ENCODE data around the gene NT5M. TPM values are rescaled to one million over a fixed set of nuclear protein-coding genes. Genes with fewer than 3 reads are reported as not detected.

Gene NT5M
- total RNA-seq, 1 experiment from 2014 or later, result 10.2 TPM

DNA sequence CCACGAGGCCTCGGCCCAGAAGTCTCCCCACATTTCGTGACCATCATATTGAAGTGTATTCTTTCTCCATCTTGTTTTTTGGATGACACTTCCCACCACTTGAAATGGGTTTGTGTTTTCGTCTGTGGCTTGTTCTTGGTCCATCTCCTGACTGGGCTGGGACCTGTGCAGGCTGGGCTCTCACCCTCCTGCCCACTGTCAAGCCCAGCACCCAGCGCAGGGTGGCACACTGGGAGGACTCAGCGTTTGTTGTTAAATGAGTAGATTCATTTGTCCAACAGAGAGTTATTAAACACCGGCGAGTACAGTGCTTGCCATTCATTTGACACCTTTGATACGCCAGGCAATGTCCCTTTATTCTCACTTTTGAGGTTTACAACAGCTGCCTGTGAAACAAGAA is 22.6 kb downstream of the NT5M start:
- intact Hi-C loops (cut with micrococcal nuclease), result no loop called here
- H3K9me2 ChIP-seq (ENCODE audit: insufficient read depth), result no peaks in the 10 kb centered on the region
- no peak overlapping the region for H3K9ac ChIP-seq (ENCODE audit: low read length)
- H2AFZ ChIP-seq (ENCODE audit: low read depth, low read length, poor library complexity, severe bottlenecking), result no peak overlapping the region
- H3K9me3 ChIP-seq (ENCODE audit: control insufficient read depth in 1 of 2, insufficient read depth in 1 of 2, low read depth in 1 of 2, low read length in 2 of 2), result no peaks in the 10 kb centered on the region
- H3K4me3 ChIP-seq (replicated peaks in 1 of 2; ENCODE audit: low read depth in 1 of 2, low read length in 2 of 2), result no peak overlapping the region
- no peak overlapping the region for H3K4me2 ChIP-seq (ENCODE audit: low read length)
- ChIA-PET RAD21 (ENCODE audit: low non-redundant PET in 1 of 2, low total read pairs in 2 of 2, uncharacterized antibody in 2 of 2, unreplicated experiment in 2 of 2) (no interaction called here), POLR2A (no interaction called here), CTCF (no interaction called here)
- H3K36me3 ChIP-seq (ENCODE audit: control insufficient read depth in 1 of 2, insufficient read depth in 2 of 2, low read length in 2 of 2), result no peaks in the 10 kb centered on the region
- BruUV-seq (replicated peaks), result no TSS peak
- no peaks in the 10 kb centered on the region for H3K79me2 ChIP-seq (ENCODE audit: insufficient read depth, low read length)
- DNase-seq (ENCODE audit: low read depth, low spot score), result no peak
- no peak for ATAC-seq
- no peaks in the 10 kb centered on the region for H3K4me1 ChIP-seq (ENCODE audit: control insufficient read depth in 1 of 2, insufficient read depth in 2 of 2, low read length in 2 of 2)
- no peaks in the 10 kb centered on the region for H4K20me1 ChIP-seq (ENCODE audit: insufficient read depth)
- H3K27ac ChIP-seq (ENCODE audit: low read depth, low read length), result no peak overlapping the region
- TF ChIP-seq SP1 (IDR thresholded peaks at IDR 0.05; ENCODE audit: low read depth), result no peak
- TF ChIP-seq, protein P1, sequence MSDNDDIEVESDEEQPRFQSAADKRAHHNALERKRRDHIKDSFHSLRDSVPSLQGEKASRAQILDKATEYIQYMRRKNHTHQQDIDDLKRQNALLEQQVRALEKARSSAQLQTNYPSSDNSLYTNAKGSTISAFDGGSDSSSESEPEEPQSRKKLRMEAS (IDR thresholded peaks at IDR 0.05), result no peak
- TF ChIP-seq, protein P2, sequence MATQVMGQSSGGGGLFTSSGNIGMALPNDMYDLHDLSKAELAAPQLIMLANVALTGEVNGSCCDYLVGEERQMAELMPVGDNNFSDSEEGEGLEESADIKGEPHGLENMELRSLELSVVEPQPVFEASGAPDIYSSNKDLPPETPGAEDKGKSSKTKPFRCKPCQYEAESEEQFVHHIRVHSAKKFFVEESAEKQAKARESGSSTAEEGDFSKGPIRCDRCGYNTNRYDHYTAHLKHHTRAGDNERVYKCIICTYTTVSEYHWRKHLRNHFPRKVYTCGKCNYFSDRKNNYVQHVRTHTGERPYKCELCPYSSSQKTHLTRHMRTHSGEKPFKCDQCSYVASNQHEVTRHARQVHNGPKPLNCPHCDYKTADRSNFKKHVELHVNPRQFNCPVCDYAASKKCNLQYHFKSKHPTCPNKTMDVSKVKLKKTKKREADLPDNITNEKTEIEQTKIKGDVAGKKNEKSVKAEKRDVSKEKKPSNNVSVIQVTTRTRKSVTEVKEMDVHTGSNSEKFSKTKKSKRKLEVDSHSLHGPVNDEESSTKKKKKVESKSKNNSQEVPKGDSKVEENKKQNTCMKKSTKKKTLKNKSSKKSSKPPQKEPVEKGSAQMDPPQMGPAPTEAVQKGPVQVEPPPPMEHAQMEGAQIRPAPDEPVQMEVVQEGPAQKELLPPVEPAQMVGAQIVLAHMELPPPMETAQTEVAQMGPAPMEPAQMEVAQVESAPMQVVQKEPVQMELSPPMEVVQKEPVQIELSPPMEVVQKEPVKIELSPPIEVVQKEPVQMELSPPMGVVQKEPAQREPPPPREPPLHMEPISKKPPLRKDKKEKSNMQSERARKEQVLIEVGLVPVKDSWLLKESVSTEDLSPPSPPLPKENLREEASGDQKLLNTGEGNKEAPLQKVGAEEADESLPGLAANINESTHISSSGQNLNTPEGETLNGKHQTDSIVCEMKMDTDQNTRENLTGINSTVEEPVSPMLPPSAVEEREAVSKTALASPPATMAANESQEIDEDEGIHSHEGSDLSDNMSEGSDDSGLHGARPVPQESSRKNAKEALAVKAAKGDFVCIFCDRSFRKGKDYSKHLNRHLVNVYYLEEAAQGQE (IDR thresholded peaks at IDR 0.05; ENCODE audit: low read depth), result no peak
- TF ChIP-seq JUND (IDR thresholded peaks at IDR 0.05), result no peak
- TF ChIP-seq EGR1 (IDR thresholded peaks at IDR 0.05; ENCODE audit: low read depth), result no peak
- TF ChIP-seq ZNF274 (IDR thresholded peaks at IDR 0.05; ENCODE audit: low read depth, low read length), result no peak
- TF ChIP-seq RAD21 (IDR thresholded peaks at IDR 0.05; ENCODE audit: low read depth), result no peak
- TF ChIP-seq, protein P3, sequence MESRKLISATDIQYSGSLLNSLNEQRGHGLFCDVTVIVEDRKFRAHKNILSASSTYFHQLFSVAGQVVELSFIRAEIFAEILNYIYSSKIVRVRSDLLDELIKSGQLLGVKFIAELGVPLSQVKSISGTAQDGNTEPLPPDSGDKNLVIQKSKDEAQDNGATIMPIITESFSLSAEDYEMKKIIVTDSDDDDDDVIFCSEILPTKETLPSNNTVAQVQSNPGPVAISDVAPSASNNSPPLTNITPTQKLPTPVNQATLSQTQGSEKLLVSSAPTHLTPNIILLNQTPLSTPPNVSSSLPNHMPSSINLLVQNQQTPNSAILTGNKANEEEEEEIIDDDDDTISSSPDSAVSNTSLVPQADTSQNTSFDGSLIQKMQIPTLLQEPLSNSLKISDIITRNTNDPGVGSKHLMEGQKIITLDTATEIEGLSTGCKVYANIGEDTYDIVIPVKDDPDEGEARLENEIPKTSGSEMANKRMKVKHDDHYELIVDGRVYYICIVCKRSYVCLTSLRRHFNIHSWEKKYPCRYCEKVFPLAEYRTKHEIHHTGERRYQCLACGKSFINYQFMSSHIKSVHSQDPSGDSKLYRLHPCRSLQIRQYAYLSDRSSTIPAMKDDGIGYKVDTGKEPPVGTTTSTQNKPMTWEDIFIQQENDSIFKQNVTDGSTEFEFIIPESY (IDR thresholded peaks at IDR 0.05; ENCODE audit: extremely low read depth, insufficient replicate concordance, low read length), result no peak
- TF ChIP-seq, protein P4, sequence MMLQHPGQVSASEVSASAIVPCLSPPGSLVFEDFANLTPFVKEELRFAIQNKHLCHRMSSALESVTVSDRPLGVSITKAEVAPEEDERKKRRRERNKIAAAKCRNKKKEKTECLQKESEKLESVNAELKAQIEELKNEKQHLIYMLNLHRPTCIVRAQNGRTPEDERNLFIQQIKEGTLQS (IDR thresholded peaks at IDR 0.05), result no peak
- no peak for TF ChIP-seq SRF (IDR thresholded peaks at IDR 0.05; ENCODE audit: low read depth)
- TF ChIP-seq POLR2AphosphoS5 (IDR thresholded peaks at IDR 0.05; ENCODE audit: low read depth, low read length), result no peak
- TF ChIP-seq FOSL1 (IDR thresholded peaks at IDR 0.05; ENCODE audit: low read depth), result no peak
- no peak for TF ChIP-seq EZH2 (IDR thresholded peaks at IDR 0.05)
- TF ChIP-seq SIN3A (IDR thresholded peaks at IDR 0.05; ENCODE audit: low read depth), result no peak
- TF ChIP-seq CBX3 (IDR thresholded peaks at IDR 0.05; ENCODE audit: low read depth), result no peak
- TF ChIP-seq TCF7L2 (IDR thresholded peaks at IDR 0.05; ENCODE audit: borderline replicate concordance, extremely low read depth, insufficient read depth, insufficient read length), result no peak
- TF ChIP-seq POLR2A (IDR thresholded peaks at IDR 0.05; ENCODE audit: borderline replicate concordance, extremely low read depth, insufficient read depth, insufficient read length), result no peak
- no peaks in the 10 kb centered on the region for H3K27me3 ChIP-seq (ENCODE audit: insufficient read depth, low read length)
